ENCODE data around the gene CHMP4A.

The CHMP4A gene

GRCh38 chr14:24178399-24179178 lies 34.7 kb downstream of the CHMP4A start:
- no peak for DNase-seq (ENCODE audit: low read depth)

GRCh38 chr14:24177891-24178290 lies 35.4 kb downstream of the CHMP4A start:
- DNase-seq (ENCODE audit: low read depth), result no peak

DNA sequence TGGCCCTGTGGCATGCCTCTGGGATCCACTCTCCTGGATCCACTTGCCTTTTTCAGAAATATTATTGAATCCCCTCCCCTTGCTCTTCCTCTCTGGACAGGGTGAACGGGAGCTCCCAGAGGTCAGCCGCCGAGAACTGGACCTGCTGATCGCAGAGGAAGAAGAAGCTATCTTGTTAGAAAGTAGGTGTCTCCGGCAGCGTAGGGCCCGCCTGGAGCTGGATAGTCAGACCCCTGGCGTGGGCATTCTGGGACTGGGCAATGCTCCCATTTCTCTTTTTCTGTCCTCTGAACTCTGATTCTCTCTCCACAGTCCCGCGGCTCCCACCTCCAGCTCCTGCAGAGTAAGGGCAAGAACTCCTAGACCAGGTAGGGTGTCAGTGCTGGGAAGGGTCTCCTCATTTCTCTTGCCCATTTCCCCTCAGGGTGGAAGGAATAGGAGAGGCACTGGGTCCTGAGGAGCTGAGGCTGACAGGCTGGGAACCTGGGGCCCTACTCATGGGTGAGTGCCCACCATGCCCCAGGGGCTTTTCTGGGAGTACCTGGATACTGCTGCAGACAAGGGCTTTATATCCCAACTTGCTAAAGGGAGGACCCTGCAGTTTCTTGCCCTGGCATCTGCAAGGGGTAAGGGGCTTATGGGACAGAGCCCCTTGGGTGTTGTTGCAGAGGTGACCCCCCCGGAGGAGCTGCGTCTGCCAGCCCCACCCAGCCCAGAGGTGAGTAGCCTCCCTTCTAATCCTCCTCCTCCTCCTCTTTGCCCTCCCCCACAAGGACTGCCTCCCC lies 36.1 kb downstream of the CHMP4A start:
- DNase-seq (ENCODE audit: low read depth), result no peak

DNA sequence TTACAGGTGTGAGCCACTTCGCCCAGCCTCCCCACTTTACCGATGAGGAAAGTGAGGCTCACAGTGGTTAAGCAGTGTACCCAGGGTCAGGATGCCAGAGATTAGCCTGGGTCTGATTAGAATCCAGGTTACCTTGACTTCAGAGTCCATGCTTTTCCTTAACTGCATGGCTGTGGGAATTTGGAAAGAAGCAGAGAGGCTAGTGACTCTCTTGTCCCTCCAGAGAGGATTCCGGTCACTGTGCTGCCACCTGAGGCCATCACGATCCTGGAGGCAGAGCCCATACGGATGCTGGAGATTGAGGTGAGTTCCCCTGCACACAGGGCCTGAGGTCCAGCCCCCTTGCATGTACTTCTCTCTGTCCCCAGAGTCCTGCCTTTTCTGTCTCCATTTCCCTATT lies 36.7 kb downstream of the CHMP4A start:
- DNase-seq (ENCODE audit: low read depth), result no peak

DNA sequence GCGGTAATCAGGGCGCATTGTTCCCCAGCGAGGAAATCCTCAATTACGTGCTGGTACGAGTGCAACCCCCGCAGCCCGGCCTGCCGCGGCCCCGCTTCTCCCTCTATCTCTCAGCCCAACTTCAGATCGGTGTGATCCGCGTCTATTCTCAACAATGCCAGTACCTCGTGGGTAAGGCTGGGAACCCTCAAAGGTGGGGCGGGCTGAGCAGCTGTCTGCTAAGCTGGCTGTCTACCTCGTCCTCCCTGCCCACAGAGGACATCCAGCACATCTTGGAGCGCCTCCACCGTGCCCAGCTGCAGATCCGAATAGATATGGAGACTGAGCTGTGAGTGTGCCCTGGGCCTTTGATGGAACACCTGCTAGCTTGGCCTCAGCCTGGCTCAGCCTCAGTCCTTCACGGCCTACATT lies 40.4 kb downstream of the CHMP4A start:
- no peak for DNase-seq (ENCODE audit: low read depth)

DNA sequence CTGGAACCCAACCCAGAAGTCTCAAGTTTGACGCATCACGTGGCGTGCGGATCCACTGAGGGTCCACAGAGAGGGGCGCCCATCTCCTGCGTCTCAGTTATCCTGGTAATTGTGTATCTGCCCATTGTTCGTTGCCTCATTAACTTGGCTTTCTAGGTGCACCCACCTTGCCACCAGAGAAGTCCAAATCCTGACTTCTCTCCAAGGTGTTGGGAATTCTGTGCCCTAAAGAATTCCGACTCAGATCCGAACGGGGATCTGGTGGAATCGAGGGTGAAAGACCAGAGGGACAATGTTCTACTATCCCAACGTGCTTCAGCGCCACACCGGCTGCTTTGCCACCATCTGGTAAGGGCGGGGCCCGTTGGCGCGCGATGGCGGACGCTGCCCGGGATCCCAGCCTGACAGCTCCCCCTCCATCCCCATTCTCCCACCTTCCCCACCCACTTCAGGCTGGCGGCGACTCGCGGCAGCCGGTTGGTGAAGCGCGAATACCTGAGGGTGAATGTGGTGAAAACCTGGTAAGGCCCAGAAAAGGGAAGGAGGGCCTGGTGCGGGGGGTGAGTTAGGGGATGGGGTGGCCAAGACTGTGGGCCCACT lies 40.9 kb downstream of the CHMP4A start:
- DNase-seq (ENCODE audit: low read depth), result no peak

DNA sequence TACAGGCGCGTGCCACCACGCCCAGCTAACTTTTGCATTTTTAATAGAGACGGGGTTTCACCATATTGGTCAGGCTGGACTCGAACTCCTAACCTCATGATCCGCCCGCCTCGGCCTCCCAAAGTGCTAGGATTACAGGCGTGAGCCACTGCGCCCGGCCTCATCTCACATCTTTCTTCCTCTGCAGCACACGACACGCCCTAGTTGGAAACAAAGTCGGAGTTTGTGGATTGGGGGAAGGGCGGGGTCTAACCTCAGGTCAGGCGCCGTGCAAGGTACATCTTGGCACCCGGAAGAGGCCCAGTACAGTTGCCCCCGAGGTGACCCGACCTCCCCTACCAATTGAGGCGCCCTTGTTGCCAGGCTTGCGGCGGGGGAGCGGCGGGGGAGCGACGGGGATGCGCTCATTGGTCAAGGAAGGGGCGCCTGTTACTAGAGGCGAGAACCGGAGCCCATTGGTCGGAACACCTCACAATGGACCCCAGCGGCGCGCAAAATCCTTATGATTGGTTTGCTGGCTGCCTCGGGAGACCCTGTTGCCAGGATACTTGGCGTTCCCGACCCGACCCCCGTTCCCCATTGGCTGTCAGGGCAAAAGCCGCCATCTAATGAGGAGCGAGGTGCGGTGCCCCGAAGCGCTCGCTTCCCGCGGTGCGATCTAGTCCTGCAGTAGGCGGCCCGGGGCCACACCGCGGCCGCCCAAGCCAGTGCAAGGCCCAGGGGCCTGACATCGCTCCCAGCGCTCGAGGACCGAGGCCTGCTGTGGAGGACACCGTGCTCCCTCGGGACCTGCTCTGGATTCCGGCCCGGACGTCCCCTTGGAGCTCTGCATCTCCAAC lies 41.6 kb downstream of the CHMP4A start, which contains the start of gene REC8:
TSS of gene REC8 (plus strand) at position 659 of the 839 bp plus-strand sequence. CDS start 473 bp downstream, outside the sequence.
- DNase-seq (ENCODE audit: low read depth), result peak; percentile 33

GRCh38 chr14:24167469-24168114 lies 45.7 kb downstream of the CHMP4A start:
- DNase-seq (ENCODE audit: low read depth), result no peak

DNA sequence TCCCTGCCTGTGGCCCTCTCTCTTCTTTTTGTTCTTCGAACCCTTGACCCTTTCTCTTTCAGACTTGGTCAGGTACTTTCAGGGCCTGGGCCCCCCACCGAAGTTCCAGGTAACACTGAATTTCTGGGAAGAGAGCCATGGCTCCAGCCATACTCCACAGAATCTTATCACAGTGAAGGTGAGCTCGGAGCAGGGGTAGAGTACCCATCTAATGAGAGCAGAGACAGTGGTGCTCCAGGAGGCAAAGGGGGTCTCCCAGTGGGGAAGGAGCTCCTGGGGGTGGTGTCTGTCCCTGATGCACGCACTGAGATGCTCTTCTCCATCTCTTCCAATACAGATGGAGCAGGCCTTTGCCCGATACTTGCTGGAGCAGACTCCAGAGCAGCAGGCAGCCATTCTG lies 47.5 kb downstream of the CHMP4A start:
- no peak for DNase-seq (ENCODE audit: low read depth)

DNA sequence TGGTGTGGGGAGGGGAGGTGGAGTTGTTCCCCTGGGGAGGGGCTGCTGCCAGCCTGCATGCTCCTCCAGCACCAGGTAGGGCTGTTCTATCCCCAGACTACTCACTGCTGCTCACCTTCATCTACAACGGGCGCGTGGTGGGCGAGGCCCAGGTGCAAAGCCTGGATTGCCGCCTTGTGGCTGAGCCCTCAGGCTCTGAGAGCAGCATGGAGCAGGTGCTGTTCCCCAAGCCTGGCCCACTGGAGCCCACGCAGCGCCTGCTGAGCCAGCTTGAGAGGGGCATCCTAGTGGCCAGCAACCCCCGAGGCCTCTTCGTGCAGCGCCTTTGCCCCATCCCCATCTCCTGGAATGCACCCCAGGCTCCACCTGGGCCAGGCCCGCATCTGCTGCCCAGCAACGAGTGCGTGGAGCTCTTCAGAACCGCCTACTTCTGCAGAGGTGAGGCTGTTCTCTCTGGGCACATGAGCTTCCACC lies 48.7 kb downstream of the CHMP4A start:
- DNase-seq (ENCODE audit: low read depth), result no peak

DNA sequence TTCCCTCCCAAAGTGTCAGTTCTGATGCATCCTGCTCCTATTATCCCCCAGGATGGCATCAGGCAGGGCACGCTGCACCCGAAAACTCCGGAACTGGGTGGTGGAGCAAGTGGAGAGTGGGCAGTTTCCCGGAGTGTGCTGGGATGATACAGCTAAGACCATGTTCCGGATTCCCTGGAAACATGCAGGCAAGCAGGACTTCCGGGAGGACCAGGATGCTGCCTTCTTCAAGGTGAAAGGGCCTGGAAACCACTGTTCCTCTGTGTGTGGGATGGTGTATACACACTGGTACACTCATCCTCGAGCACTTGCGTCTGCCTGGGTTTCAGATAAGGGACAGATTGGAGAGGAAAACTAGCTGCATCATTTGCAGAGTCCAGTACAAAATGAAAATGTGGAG lies 51.2 kb downstream of the CHMP4A start:
- DNase-seq (ENCODE audit: low read depth), result no peak

GRCh38 chr14:24160850-24161804 lies 52.2 kb downstream of the CHMP4A start, which contains the start of gene IRF9:
IRF9 (plus strand) TSS chr14:24161265; CDS start chr14:24162145, 880 bp downstream.
- peak; percentile 95 for DNase-seq (ENCODE audit: low read depth)

- no peak for DNase-seq (ENCODE audit: low read depth)
These were observed 52.8 kb downstream of the CHMP4A start for GRCh38 chr14:24160499-24160849.

GRCh38 chr14:24159777-24160498 lies 53.4 kb downstream of the CHMP4A start:
- DNase-seq (ENCODE audit: low read depth), result no peak
